Measurements from ENCODE around the gene CDH2.
A peak's percentile ranks its signal among the peaks of the same experiment; 100 is the strongest.

CDH2 gene

GRCh38 chr18:28168725-28169124, 8.2 kb downstream of the CDH2 start:
- no peak for DNase-seq (ENCODE audit: low read depth)

- no peak for DNase-seq (ENCODE audit: low read depth)
These were observed 9.0 kb downstream of the CDH2 start for GRCh38 chr18:28167835-28168349.

GRCh38 chr18:28164771-28165483, 12.0 kb downstream of the CDH2 start:
- DNase-seq (ENCODE audit: low read depth), result no peak

- no peak for DNase-seq (ENCODE audit: low read depth)
These were observed 13.6 kb downstream of the CDH2 start for GRCh38 chr18:28163201-28163775.

- no peak for DNase-seq (ENCODE audit: low read depth)
These were observed 15.0 kb downstream of the CDH2 start for GRCh38 chr18:28161608-28162599.

GRCh38 chr18:28159055-28159454, 17.9 kb downstream of the CDH2 start:
- DNase-seq (ENCODE audit: low read depth), result no peak

- no peak for DNase-seq (ENCODE audit: low read depth)
These were observed 18.8 kb downstream of the CDH2 start for GRCh38 chr18:28158083-28158581.

GRCh38 chr18:28153485-28154065, 23.4 kb downstream of the CDH2 start:
- DNase-seq (ENCODE audit: low read depth), result no peak

GRCh38 chr18:28152754-28153153, 24.2 kb downstream of the CDH2 start:
- no peak for DNase-seq (ENCODE audit: low read depth)

GRCh38 chr18:28152354-28152753, 24.6 kb downstream of the CDH2 start:
- DNase-seq (ENCODE audit: low read depth), result no peak

GRCh38 chr18:28151434-28151833, 25.5 kb downstream of the CDH2 start:
- DNase-seq (ENCODE audit: low read depth), result no peak

GRCh38 chr18:28150925-28151324, 26.0 kb downstream of the CDH2 start:
- DNase-seq (ENCODE audit: low read depth), result no peak

GRCh38 chr18:28149810-28150420, 27.0 kb downstream of the CDH2 start:
- DNase-seq (ENCODE audit: low read depth), result no peak

GRCh38 chr18:28147674-28148171, 29.2 kb downstream of the CDH2 start:
- DNase-seq (ENCODE audit: low read depth), result peak; percentile 13

- DNase-seq (ENCODE audit: low read depth), result no peak
These were observed 33.2 kb downstream of the CDH2 start for GRCh38 chr18:28143725-28144124.

GRCh38 chr18:28138816-28139215, 38.1 kb downstream of the CDH2 start:
- DNase-seq (ENCODE audit: low read depth), result no peak

GRCh38 chr18:28136071-28136470, 40.9 kb downstream of the CDH2 start:
- DNase-seq (ENCODE audit: low read depth), result no peak

GRCh38 chr18:28134774-28135173, 42.2 kb downstream of the CDH2 start:
- DNase-seq (ENCODE audit: low read depth), result no peak

GRCh38 chr18:28132084-28132483, 44.8 kb downstream of the CDH2 start:
- no peak for DNase-seq (ENCODE audit: low read depth)

- no peak for DNase-seq (ENCODE audit: low read depth)
These were observed 48.3 kb downstream of the CDH2 start for GRCh38 chr18:28128659-28128980.
